ENCODE data around the gene GUCY1A2.

GUCY1A2 gene

DNA sequence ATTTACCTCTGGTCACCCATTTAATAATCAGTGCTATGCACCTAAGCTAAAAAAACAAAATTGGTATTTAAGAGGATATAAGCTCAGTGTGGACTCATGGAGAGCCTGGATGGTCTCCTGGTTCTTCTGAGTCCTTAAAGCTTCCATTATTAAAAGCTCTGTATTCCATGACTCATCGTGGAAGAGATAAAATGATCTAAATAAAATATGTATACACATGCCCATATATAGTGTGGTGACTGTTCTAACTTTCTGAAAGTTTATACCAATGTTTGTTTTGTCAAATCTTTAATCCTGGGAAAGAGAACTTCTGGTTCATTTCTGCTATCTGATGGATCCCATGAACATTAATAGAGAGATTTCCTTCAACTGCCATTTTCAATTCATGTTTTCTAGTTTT lies 375.9 kb downstream of the GUCY1A2 start:
- no peak for DNase-seq (ENCODE audit: low spot score)

DNA sequence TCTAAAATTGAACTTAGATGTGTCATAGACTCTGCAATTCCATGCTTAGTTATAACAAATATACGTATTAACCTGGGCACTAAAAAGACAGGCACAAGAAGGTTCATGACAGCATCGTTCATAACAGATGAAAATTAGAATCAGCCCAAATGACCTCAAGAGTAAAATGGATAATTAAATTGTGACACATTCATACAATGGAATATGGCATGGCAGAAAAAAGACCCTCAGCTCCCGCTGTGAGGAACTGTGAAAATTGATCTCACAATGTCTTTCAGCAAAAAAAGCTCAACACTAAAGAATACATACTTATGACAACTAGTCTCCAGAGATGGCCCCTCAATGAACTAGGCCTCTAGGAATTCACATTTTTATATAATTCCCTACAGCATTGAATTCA lies 386.0 kb downstream of the GUCY1A2 start:
- no peak for DNase-seq (ENCODE audit: low spot score)

DNA sequence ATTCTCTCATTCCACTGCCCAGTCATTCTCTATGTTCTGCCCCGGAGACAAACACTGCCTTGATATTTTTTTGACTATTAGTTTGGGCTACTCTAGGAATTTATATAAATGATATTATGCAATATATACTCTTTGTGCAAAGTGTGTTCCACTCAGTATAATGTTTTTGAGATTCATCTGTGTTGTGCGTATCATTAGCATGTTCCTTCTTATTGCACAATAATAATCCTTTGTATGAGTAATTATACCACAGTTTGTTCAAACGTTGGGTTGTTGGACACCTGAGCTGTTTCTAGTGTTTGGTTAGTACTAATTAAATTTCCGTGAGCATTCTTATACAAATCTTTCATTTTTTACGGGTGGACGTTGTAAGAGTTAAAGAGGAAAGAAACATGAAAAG lies 390.6 kb downstream of the GUCY1A2 start:
- no peak for DNase-seq (ENCODE audit: low spot score)

DNA sequence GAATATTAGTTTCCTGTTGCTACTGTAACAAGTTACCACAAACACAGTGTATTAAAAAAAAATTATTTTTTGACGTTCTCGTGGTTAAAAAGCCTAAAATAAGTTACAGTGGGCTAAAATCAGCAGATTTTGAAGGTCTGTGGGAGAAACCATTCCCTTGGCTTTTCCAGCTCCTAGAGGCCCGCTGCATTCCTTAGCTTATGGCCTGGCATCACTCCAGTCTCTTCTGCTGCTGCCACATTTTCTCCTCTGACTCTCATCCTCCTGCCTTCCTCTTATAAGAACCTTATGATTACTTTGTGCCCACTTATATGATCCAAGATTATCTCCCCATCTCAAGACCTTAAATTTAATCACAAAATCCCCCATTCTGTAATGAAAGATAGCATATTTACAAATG lies 392.7 kb downstream of the GUCY1A2 start:
- no peak for DNase-seq (ENCODE audit: low spot score)

DNA sequence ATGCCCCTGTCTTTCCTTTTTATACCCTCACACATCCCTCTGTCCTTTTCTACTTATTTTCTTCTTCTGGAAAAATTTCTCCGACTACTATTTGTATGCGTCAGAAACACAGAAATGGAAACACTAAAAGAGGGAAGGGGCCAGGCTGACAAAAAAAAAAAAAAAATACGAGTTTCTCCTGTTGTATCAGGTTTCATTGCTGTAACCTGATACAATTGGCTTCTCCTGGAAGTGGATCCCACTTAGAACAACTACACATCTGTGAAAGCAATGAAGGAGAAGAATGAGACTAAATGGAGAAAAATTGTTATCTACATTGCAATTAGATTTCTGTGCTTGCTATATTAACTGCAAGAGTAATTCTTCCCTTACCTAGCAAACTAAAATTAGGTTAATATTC lies 393.9 kb downstream of the GUCY1A2 start:
- no peak for DNase-seq (ENCODE audit: low spot score)
